Ecto neural progenitor cell (in vitro differentiated cells): ENCODE data around the gene SGCA.

ENCODE experiments used
- DNase-seq: peaks from one replicate; pipeline ENCODE4 v3.0.0-alpha.2; 2018; ENCODE audit warnings: low spot score

Gene SGCA

DNA sequence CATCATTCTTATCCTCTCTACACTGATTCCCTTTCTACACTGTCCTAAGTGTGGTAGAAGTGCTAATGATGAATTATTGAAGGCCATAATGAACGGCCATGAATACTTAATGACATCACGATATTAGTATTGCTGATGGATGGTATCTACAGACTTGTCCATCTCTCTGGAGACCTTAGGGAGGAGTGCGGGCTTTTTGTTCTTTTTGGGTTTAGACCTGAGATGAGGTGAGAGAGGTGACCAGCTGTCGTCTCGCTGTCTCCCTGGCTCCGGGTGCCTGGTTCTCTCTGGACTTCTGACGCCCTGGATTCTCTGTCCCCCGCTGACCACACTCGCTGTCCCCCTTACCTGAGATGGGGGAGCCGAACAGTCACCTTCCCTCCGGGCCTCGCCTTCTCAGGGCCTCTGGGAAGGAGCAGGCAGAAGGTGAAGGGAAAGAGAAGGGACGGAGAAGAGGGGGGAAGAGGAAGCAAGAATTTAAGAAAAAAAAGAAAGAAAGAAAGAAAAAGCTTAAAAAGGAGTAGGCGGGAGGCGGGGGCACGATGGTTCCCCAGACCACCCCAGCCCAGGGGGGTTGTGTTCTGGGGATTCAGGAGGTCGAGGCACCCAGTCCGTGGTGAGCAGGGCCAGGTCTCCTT, 17.1 kb downstream of the SGCA start:
- DNase-seq = no peak

DNA sequence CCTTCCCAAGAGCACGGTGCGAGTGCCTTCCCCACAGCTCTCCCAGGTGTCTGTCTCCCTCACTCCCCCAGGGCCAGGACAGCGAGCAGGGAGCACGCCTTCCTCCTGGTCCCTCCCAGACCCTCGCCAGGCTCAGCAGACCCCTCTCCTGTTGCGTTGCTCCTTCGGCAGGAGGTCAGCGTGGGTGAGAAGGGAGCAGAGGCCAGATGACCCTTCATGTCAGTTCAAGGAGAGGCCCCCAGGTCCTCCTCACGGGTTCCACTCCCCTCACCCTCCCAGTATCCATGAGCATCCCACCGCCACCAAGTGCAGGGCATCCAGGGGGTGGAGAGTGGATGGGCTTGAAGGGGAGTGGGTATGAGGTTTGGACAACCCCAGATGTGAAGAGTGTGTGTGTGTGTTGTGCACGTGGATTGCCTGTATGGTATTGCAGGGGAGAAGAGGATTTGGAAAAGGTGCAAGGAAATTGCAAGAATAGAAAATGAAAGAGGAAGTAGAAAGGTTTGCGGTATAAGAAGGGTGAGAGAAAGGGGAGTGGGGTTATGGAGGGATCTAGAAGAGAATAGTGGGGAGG, 17.7 kb downstream of the SGCA start:
- no peak for DNase-seq

- DNase-seq = no peak
Observed at GRCh38 chr17:50184064-50184463, 18.3 kb downstream of the SGCA start.

DNA sequence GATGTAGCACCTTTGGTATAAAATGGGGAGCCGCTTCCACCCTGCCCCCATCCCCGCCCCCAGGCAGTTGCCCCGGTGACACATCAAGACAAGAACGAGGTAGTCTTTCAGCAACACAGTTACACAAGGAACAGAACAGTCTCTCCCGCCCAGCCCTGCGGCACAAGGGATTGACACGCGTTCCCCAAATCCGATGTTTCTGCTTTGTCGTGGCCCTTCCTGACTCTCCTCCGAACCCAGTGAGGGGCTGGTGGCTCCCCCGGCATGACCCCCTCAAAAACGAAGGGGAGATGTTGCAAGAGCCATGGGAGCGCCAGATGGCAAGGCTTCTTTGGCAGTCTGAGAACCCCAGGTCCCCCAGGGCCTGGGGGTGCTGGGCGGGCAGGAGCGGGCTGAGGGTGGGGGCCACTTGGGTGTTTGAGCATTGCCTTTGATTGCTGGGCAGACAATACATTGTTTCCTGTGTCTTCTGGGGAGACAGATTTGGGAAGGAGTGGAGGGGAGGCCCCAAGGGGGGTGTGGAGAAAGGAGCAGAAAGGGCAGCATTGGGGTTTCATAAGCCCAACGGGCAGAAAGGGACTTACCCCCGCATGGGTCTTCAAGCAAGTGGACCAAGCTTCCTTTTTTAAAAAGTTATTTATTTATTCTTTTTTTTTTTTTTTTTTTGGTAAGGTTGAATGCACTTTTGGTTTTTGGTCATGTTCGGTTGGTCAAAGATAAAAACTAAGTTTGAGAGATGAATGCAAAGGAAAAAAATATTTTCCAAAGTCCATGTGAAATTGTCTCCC, 19.0 kb downstream of the SGCA start:
- no peak for DNase-seq

DNA sequence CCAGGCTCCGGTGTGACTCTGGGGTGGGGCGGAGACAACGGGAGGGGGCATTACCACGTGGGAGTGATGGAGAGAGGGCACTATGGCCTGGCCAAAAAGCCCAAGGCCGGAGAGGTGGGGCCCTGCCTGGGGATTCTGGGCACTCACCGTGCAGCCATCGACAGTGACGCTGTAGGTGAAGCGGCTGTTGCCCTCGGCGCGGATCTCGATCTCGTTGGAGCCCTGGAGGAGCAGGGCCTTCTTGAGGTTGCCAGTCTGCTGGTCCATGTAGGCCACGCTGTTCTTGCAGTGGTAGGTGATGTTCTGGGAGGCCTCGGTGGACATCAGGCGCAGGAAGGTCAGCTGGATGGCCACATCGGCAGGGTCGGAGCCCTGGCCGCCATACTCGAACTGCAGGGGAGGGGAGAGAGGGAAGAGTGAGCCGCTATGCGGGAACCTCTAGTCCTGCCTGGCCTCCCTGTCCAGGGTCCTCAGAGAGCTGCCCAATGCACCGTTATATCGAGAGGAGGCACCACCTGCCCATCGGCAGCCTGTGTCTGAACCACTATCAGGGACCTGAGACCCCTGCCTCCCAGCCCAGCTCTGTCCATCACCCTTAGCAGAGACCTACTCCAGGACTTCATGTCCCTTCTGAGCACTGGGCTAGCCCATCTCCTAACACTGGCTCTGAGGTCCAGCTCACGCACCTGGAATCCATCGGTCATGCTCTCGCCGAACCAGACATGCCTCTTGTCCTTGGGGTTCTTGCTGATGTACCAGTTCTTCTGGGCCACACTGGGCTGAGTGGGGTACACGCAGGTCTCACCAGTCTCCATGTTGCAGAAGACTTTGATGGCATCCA, 20.0 kb downstream of the SGCA start:
- DNase-seq = no peak

DNA sequence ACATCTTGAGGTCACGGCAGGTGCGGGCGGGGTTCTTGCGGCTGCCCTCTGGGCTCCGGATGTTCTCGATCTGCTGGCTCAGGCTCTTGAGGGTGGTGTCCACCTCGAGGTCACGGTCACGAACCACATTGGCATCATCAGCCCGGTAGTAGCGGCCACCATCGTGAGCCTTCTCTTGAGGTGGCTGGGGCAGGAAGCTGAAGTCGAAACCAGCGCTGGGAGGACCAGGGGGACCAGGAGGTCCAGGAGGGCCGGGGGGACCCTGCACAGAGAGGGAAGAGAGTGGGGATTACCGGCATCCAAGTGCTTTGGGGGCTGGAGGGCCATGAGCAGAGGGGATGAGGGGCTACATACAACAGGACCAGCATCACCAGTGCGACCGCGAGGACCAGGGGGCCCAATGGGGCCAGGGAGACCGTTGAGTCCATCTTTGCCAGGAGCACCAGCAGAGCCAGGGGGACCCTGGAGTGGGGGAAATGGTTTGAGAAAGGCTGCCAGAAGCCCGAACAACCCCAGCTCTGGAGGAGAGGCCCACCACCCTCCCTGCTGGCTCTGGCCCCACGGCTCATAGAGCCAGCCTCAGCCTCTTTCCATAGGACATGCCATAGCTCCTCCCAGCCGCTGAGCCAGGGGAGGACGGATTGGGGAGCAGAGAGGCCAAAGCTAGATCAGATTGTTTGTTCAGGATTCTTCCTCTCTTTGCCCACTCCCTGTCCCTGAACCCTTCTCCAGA, 21.0 kb downstream of the SGCA start:
- no peak for DNase-seq

DNA sequence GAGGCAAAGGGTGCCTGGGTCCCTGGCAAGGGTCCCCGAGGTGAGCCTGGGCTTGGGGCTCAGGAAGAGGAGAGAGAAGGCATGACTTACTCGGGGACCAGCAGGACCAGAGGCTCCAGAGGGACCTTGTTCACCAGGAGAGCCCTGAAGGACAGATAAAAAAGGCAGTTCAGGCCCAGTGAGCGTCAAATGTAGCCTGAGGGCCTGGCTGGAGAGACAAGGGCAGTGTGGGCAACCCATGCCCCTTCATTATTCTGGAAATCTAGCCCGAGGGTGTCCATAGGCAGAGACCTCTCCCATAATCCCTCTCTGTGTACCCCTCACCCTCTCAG, 21.6 kb downstream of the SGCA start:
- DNase-seq = no peak

- no peak for DNase-seq
Observed at GRCh38 chr17:50187751-50188530, 22.1 kb downstream of the SGCA start.

GRCh38 chr17:50188531-50188920, 22.7 kb downstream of the SGCA start:
- DNase-seq = no peak

GRCh38 chr17:50188921-50189549, 23.2 kb downstream of the SGCA start:
- DNase-seq = no peak

GRCh38 chr17:50189550-50190292, 23.9 kb downstream of the SGCA start:
- no peak for DNase-seq

DNA sequence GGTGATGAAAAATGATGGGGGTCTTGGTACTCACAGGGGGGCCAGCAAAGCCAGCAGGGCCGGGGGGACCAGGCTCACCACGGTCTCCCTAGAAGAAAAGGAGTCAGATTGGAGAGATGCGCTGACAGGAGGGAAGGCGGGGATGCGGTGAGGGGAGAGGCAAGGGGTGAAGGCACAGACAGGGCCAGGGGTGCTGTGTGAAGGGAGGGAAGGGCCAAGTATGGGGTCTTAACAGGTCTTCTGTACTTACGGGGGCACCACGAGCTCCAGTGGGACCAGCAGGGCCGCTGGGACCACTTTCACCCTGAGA, 24.4 kb downstream of the SGCA start:
- DNase-seq = no peak

DNA sequence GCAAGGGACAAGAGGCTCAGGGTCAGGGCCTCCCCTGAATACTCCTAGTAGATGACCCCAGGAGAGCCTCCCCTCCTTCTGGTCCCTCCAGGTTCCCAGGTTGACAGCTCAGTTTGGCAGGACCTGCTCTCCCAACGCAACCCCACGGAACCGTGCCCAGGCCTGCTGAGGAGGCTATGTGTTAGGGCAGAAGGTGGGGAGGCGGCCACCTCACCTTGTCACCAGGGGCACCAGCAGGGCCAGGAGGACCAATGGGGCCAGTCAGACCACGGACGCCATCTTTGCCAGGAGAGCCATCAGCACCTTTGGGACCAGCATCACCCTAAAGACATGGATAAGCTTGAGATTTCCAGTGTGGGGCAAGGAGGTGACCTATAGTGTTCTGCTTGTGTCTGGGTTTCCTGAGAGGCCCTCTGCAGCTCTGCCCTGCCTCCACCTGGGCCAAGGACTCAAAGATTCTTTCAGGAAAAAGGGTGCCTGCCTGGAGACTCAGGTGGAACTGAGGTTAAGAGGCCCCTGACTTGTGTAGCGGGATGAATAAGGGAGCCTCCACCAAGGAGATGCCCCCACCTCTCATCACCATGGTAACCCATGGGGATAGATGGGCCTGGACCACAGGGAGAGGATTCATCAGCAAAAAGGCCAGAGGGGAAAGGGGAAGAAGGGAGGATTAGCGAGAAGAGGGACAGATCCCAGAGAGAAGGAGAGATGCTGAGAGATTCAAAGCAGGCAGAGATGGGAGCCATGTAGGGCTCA, 25.0 kb downstream of the SGCA start:
- DNase-seq = no peak

GRCh38 chr17:50191359-50192143, 25.7 kb downstream of the SGCA start:
- DNase-seq = no peak

GRCh38 chr17:50192144-50192617, 26.4 kb downstream of the SGCA start:
- DNase-seq = no peak

DNA sequence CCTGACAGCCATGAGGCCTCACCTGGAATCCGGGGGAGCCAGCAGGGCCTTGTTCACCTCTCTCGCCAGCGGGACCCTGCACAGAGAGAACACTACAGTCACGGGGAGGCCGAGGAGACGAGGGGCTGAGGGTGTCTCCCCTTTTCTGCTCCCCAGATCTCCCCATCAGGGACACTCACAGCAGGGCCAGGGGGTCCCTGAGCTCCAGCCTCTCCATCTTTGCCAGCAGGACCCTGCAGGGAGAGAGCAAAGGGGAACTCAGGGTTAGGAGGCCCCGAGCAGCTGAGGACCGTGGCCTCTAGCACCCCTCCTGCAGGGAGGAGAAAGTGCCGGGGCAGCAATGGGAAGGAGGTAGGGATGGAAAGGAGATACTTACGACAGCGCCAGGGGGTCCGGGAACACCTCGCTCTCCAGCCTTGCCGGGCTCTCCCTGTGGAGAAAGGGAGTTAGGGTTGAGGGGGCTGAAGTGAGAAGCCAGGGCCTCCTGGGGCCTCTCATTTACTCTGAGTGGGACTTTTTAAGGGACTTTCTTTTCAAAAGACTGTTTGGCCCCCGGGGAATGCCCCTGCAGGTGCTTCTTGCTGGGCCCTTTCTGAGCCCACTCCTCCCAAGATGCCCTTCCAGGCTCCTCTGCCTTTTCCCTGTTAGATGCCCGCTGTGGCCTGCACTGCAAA, 26.9 kb downstream of the SGCA start:
- DNase-seq = no peak

DNA sequence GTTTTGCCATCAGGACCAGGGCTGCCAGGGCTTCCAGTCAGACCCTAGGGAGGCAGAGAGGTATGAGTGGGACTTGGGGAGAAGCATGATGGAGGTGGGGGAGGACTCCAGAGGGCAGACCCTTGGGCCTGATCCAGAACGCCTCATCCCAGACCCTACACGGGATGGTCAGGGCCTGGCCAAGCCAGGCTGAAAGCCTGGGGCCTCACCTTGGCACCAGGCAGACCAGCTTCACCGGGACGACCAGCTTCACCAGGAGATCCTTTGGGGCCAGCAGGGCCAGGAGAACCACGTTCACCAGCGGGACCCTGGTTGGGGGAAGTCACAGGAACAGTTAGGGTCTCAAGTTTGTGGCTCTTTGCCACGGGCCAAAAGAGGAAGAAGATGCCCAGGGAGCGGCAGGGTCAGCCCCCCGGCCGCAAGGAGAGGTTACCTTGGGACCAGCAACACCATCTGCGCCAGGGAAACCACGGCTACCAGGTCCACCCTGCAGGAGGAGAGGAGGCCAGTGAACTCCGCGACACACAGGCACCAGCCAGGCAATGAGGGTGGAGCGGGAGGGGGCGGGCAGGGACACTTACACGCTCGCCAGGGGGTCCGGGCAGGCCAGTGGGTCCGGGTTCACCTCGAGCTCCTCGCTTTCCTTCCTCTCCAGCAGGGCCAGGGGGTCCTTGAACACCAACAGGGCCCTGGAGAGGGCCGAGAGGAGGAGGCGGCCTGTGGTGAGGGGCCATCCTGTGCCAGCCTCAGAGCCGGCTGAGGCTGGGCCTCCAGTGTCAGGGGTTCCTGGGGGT, 28.5 kb downstream of the SGCA start:
- no peak for DNase-seq
